Activated naive CD8-positive, alpha-beta T cell treated with anti-CD3 and anti-CD28 coated beads, Interleukin-2, amount 50 U/mL, for 24 hours (primary cell): ENCODE data around the gene MOCS1.

ENCODE experiments used
- ATAC-seq: fragments of 150-1000 bp; cut with Tn5 transposase; one replicate; pipeline ENCODE4 v1.10.0; 2021
- DNase-seq: peaks from one replicate; pipeline ENCODE4 v3.0.0; 2021
- H3K27ac Mint-ChIP-seq: one replicate; pipeline ENCODE4 v1.8.0; 2021; ENCODE audit warnings: mild to moderate bottlenecking, mixed read lengths
- H3K27me3 Mint-ChIP-seq: one replicate; pipeline ENCODE4 v1.8.0; 2021; ENCODE audit warnings: mixed read lengths
- H3K36me3 Mint-ChIP-seq: one replicate; pipeline ENCODE4 v1.8.0; 2021; ENCODE audit warnings: low read depth, mixed read lengths
- H3K4me1 Mint-ChIP-seq: one replicate; pipeline ENCODE4 v1.8.0; 2021; ENCODE audit warnings: mixed read lengths
- H3K4me3 Mint-ChIP-seq: one replicate; pipeline ENCODE4 v1.8.0; 2021; ENCODE audit warnings: mild to moderate bottlenecking, moderate library complexity, mixed read lengths
- H3K9me3 Mint-ChIP-seq: one replicate; pipeline ENCODE4 v1.8.0; 2021; ENCODE audit warnings: mixed read lengths

MOCS1 gene

GRCh38 chr6:39923861-39924260 lies 10.4 kb downstream of the MOCS1 start:
- H3K4me3 Mint-ChIP-seq, result no peak overlapping the region
- H3K9me3 Mint-ChIP-seq, result no peaks in the 10 kb centered on the region
- no peak for ATAC-seq
- H3K27ac Mint-ChIP-seq, result no peak overlapping the region
- DNase-seq, result no peak
- no peaks in the 10 kb centered on the region for H3K27me3 Mint-ChIP-seq
- H3K36me3 Mint-ChIP-seq, result no peaks in the 10 kb centered on the region
- peaks cover 2% of the 10 kb centered on the region for H3K4me1 Mint-ChIP-seq

GRCh38 chr6:39923394-39923793 lies 10.9 kb downstream of the MOCS1 start:
- H3K27ac Mint-ChIP-seq, result no peak overlapping the region
- no peak for ATAC-seq
- H3K4me3 Mint-ChIP-seq, result no peak overlapping the region
- H3K9me3 Mint-ChIP-seq, result no peaks in the 10 kb centered on the region
- H3K4me1 Mint-ChIP-seq, result peaks cover 2% of the 10 kb centered on the region
- DNase-seq, result no peak
- no peaks in the 10 kb centered on the region for H3K27me3 Mint-ChIP-seq
- no peaks in the 10 kb centered on the region for H3K36me3 Mint-ChIP-seq

- no peak for DNase-seq
- H3K36me3 Mint-ChIP-seq, result no peaks in the 10 kb centered on the region
- no peak overlapping the region for H3K4me3 Mint-ChIP-seq
- H3K27me3 Mint-ChIP-seq, result no peaks in the 10 kb centered on the region
- peaks cover 2% of the 10 kb centered on the region for H3K4me1 Mint-ChIP-seq
- ATAC-seq, result no peak
- H3K9me3 Mint-ChIP-seq, result no peaks in the 10 kb centered on the region
- H3K27ac Mint-ChIP-seq, result no peak overlapping the region
These were observed 11.4 kb downstream of the MOCS1 start for GRCh38 chr6:39922821-39923220.

- Mint-ChIP-seq H3K36me3 (no peaks in the 10 kb centered on the region), H3K9me3 (no peaks in the 10 kb centered on the region), H3K27me3 (no peaks in the 10 kb centered on the region), H3K4me3 (no peak overlapping the region), H3K27ac (no peak overlapping the region), H3K4me1 (peaks cover 2% of the 10 kb centered on the region)
- DNase-seq, result no peak
- ATAC-seq, result no peak
These were observed 14.1 kb downstream of the MOCS1 start for GRCh38 chr6:39920157-39920556.

- Mint-ChIP-seq H3K27ac (no peak overlapping the region), H3K4me3 (no peak overlapping the region), H3K27me3 (no peaks in the 10 kb centered on the region)
These were observed 15.4 kb downstream of the MOCS1 start for GRCh38 chr6:39918831-39919230.

GRCh38 chr6:39917981-39918380 lies 16.3 kb downstream of the MOCS1 start:
- no peak for DNase-seq
- Mint-ChIP-seq H3K9me3 (no peaks in the 10 kb centered on the region), H3K27me3 (no peaks in the 10 kb centered on the region), H3K27ac (no peak overlapping the region), H3K4me3 (no peak overlapping the region), H3K4me1 (peaks cover 2% of the 10 kb centered on the region), H3K36me3 (no peaks in the 10 kb centered on the region)
- no peak for ATAC-seq

More at GRCh38 chr6:39918831-39919230, 15.4 kb downstream of the MOCS1 start:
- ATAC-seq (no peak), DNase-seq (no peak)
- H3K4me1 Mint-ChIP-seq, result peaks cover 2% of the 10 kb centered on the region
- no peaks in the 10 kb centered on the region for H3K9me3 Mint-ChIP-seq
- no peaks in the 10 kb centered on the region for H3K36me3 Mint-ChIP-seq

GRCh38 chr6:39917329-39917728 lies 16.9 kb downstream of the MOCS1 start:
- Mint-ChIP-seq H3K27me3 (no peaks in the 10 kb centered on the region), H3K9me3 (no peaks in the 10 kb centered on the region), H3K27ac (no peak overlapping the region), H3K36me3 (no peaks in the 10 kb centered on the region), H3K4me1 (no peaks in the 10 kb centered on the region), H3K4me3 (no peak overlapping the region)
- no peak for DNase-seq
- ATAC-seq, result no peak

GRCh38 chr6:39915866-39916265 lies 18.4 kb downstream of the MOCS1 start:
- ATAC-seq, result no peak
- H3K4me3 Mint-ChIP-seq, result no peak overlapping the region
- no peaks in the 10 kb centered on the region for H3K4me1 Mint-ChIP-seq

GRCh38 chr6:39914239-39914638 lies 20.0 kb downstream of the MOCS1 start:
- no peak for ATAC-seq
- H3K36me3 Mint-ChIP-seq, result no peaks in the 10 kb centered on the region
- H3K9me3 Mint-ChIP-seq, result no peaks in the 10 kb centered on the region
- H3K27ac Mint-ChIP-seq, result no peak overlapping the region
- no peak overlapping the region for H3K4me3 Mint-ChIP-seq
- no peaks in the 10 kb centered on the region for H3K27me3 Mint-ChIP-seq
- no peaks in the 10 kb centered on the region for H3K4me1 Mint-ChIP-seq
- DNase-seq, result no peak

More at GRCh38 chr6:39915866-39916265, 18.4 kb downstream of the MOCS1 start:
- no peak for DNase-seq
- H3K36me3 Mint-ChIP-seq, result no peaks in the 10 kb centered on the region
- H3K27me3 Mint-ChIP-seq, result no peaks in the 10 kb centered on the region
- H3K27ac Mint-ChIP-seq, result no peak overlapping the region
- no peaks in the 10 kb centered on the region for H3K9me3 Mint-ChIP-seq

GRCh38 chr6:39913391-39913916 lies 20.8 kb downstream of the MOCS1 start:
- DNase-seq (no peak), ATAC-seq (no peak)
- H3K27ac Mint-ChIP-seq, result no peak overlapping the region
- H3K4me1 Mint-ChIP-seq, result no peaks in the 10 kb centered on the region
- H3K36me3 Mint-ChIP-seq, result no peaks in the 10 kb centered on the region
- H3K4me3 Mint-ChIP-seq, result no peak overlapping the region
- no peaks in the 10 kb centered on the region for H3K9me3 Mint-ChIP-seq
- H3K27me3 Mint-ChIP-seq, result no peaks in the 10 kb centered on the region

- no peak overlapping the region for H3K4me3 Mint-ChIP-seq
- no peaks in the 10 kb centered on the region for H3K36me3 Mint-ChIP-seq
- H3K27me3 Mint-ChIP-seq, result no peaks in the 10 kb centered on the region
- no peaks in the 10 kb centered on the region for H3K4me1 Mint-ChIP-seq
- ATAC-seq (no peak), DNase-seq (no peak)
- H3K9me3 Mint-ChIP-seq, result no peaks in the 10 kb centered on the region
- H3K27ac Mint-ChIP-seq, result no peak overlapping the region
These were observed 21.8 kb downstream of the MOCS1 start for GRCh38 chr6:39912446-39912845.

- Mint-ChIP-seq H3K9me3 (no peaks in the 10 kb centered on the region), H3K27ac (no peak overlapping the region), H3K36me3 (no peaks in the 10 kb centered on the region), H3K4me3 (no peak overlapping the region), H3K27me3 (no peaks in the 10 kb centered on the region), H3K4me1 (no peaks in the 10 kb centered on the region)
- no peak for ATAC-seq
- DNase-seq, result no peak
These were observed 22.6 kb downstream of the MOCS1 start for GRCh38 chr6:39911513-39912125.

GRCh38 chr6:39910744-39911143 lies 23.5 kb downstream of the MOCS1 start:
- Mint-ChIP-seq H3K4me3 (no peak overlapping the region), H3K36me3 (no peaks in the 10 kb centered on the region), H3K4me1 (no peaks in the 10 kb centered on the region), H3K27me3 (no peaks in the 10 kb centered on the region), H3K9me3 (no peaks in the 10 kb centered on the region), H3K27ac (no peak overlapping the region)
- DNase-seq (no peak), ATAC-seq (no peak)

GRCh38 chr6:39910164-39910563 lies 24.1 kb downstream of the MOCS1 start:
- Mint-ChIP-seq H3K9me3 (no peaks in the 10 kb centered on the region), H3K4me3 (no peak overlapping the region), H3K4me1 (no peaks in the 10 kb centered on the region), H3K27me3 (no peaks in the 10 kb centered on the region), H3K27ac (no peak overlapping the region), H3K36me3 (no peaks in the 10 kb centered on the region)
- ATAC-seq, result no peak
- DNase-seq, result no peak

GRCh38 chr6:39909701-39910100 lies 24.6 kb downstream of the MOCS1 start:
- H3K9me3 Mint-ChIP-seq, result no peaks in the 10 kb centered on the region
- H3K27me3 Mint-ChIP-seq, result no peaks in the 10 kb centered on the region
- ATAC-seq, result no peak
- no peak overlapping the region for H3K4me3 Mint-ChIP-seq
- no peaks in the 10 kb centered on the region for H3K4me1 Mint-ChIP-seq
- H3K27ac Mint-ChIP-seq, result no peak overlapping the region
- H3K36me3 Mint-ChIP-seq, result no peaks in the 10 kb centered on the region
- no peak for DNase-seq
